ENCODE results near the gene TTC7B. TPM values are rescaled to one million over a fixed set of nuclear protein-coding genes. Genes with fewer than 3 reads are reported as not detected.
"Not testable (repeated sequence)": the region's sequence is repeated elsewhere in the genome, so short reads cannot be mapped to it uniquely, and the experiment has no call there.

The TTC7B gene
- total RNA-seq, 1 donor from 2014 or later, result 20.6 TPM

- Mint-ChIP-seq H3K27ac (no peak overlapping the region), H3K36me3 (no peaks in the 10 kb centered on the region), H3K9me3 (no peaks in the 10 kb centered on the region), H3K4me3 (no peak overlapping the region), H3K27me3 (ENCODE audit: insufficient read depth, low read depth) (peaks cover 5% of the 10 kb centered on the region), H3K4me1 (peaks cover 6% of the 10 kb centered on the region)
- Histone ChIP-seq H3K79me2 (ENCODE audit: low read depth) (no peaks in the 10 kb centered on the region), H3K9ac (no peak overlapping the region), H3K4me1 (no peaks in the 10 kb centered on the region), H3K27me3 (no peaks in the 10 kb centered on the region), H3K9me3 (ENCODE audit: low read depth) (no peaks in the 10 kb centered on the region), H3K4me2 (no peak overlapping the region), H3K27ac (no peak overlapping the region), H3F3A (ENCODE audit: low read depth) (no peaks in the 10 kb centered on the region), H3K4me3 (no peak overlapping the region), H2AFZ (replicated peaks) (no peak overlapping the region), H3K36me3 (no peaks in the 10 kb centered on the region), H4K20me1 (ENCODE audit: low read depth) (no peaks in the 10 kb centered on the region)
- no peak for DNase-seq (ENCODE audit: low spot score)
- no peak for TF ChIP-seq EZH2phosphoT487 (IDR thresholded peaks at IDR 0.05)
- no peak for TF ChIP-seq CTCF (IDR thresholded peaks at IDR 0.05)
- TF ChIP-seq EZH2 (IDR thresholded peaks at IDR 0.05), result no peak
These were observed 23.6 kb upstream of the TTC7B start for GRCh38 chr14:90839889-90840266.

DNA sequence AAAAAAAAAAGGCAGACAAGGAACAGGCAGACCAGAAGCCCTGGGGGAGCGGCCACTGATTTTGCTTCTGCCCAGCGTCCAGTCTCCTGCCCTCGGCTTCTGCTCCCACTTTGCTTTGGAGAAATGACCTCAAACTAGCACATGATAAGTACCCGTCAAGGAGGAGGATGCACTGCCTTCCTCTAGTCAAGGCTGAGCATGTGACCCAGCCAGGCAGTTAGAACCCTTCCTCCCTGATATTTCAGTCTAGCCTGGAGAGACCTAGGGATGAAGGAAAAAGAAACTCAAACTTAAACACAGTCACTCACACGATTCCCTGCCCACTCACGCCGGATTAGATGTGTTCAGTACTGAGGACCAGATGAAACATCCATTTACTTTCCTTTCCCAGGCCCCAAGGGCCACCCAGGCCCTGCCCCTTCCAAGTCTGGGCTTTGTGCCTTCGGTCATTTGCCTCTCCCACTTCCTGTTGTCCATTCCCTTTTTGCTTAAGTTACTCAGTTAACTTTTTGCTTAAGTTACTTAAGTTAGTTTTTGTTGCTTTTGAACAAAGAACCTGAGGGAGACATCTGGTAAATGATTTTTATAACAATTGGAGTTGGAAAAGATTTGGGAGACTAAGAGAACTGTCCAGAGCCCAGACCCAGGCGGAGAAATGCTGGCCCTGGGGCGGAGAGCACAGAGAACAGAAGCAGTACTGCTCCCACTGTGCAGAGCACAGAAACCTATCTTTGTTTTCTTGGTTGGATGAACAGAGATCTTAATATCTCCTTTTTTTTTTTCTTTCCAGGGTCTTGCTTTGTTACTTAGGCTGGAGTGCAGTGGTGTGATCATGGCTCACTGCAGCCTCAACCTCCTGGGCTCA is 23.0 kb upstream of the TTC7B start:
- DNase-seq (ENCODE audit: low spot score), result no peak
- Histone ChIP-seq H3K27ac (no peak overlapping the region), H3K9ac (no peak overlapping the region), H3K4me2 (no peak overlapping the region), H3K79me2 (ENCODE audit: low read depth) (no peaks in the 10 kb centered on the region), H2AFZ (replicated peaks) (peak overlapping the region; percentile 64), H3K36me3 (no peaks in the 10 kb centered on the region), H3K4me3 (no peak overlapping the region), H3K4me1 (no peaks in the 10 kb centered on the region), H3K9me3 (ENCODE audit: low read depth) (no peaks in the 10 kb centered on the region), H4K20me1 (ENCODE audit: low read depth) (no peaks in the 10 kb centered on the region), H3K27me3 (no peaks in the 10 kb centered on the region), H3F3A (ENCODE audit: low read depth) (no peaks in the 10 kb centered on the region)
- Mint-ChIP-seq H3K27ac (peak overlapping the region; percentile 12), H3K36me3 (no peaks in the 10 kb centered on the region), H3K4me3 (no peak overlapping the region), H3K27me3 (ENCODE audit: insufficient read depth, low read depth) (peaks cover 5% of the 10 kb centered on the region), H3K9me3 (no peaks in the 10 kb centered on the region), H3K4me1 (peaks cover 6% of the 10 kb centered on the region)
- TF ChIP-seq EZH2phosphoT487 (IDR thresholded peaks at IDR 0.05) (no peak), CTCF (IDR thresholded peaks at IDR 0.05) (no peak), EZH2 (IDR thresholded peaks at IDR 0.05) (no peak)

DNA sequence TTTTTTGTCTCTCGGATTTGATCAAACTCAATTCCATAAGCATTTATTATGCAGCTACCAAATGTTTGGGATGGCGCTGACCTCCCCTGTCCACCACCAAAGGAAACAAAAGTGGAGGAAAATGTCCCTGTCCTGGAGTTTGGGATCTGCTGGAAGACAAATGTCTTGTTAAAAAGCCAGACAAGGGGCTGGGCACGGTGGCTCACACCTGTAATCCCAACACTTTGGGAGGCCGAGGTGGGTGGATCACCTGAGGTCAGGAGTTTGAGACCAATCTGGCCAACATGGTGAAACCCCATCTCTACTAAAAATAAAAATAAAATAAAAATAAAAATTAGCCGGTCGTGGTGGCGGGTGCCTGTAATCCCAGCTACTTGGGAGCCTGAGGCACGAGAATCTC is 22.3 kb upstream of the TTC7B start:
- H3K79me2 ChIP-seq (ENCODE audit: low read depth); H3K36me3 ChIP-seq: not testable (repeated sequence)

GRCh38 chr14:90837355-90837754 is 21.1 kb upstream of the TTC7B start:
- no peaks in the 10 kb centered on the region for H3K9me3 Mint-ChIP-seq
- no peak for DNase-seq (ENCODE audit: low spot score)
- TF ChIP-seq EZH2 (IDR thresholded peaks at IDR 0.05) (no peak), CTCF (IDR thresholded peaks at IDR 0.05) (no peak), EZH2phosphoT487 (IDR thresholded peaks at IDR 0.05) (no peak)
- no peak overlapping the region for H3K4me3 Mint-ChIP-seq
- Histone ChIP-seq H3K4me3 (no peak overlapping the region), H2AFZ (replicated peaks) (no peak overlapping the region), H3K9me3 (ENCODE audit: low read depth) (no peaks in the 10 kb centered on the region), H3K9ac (no peak overlapping the region), H4K20me1 (ENCODE audit: low read depth) (no peaks in the 10 kb centered on the region), H3K27ac (no peak overlapping the region), H3K79me2 (ENCODE audit: low read depth) (no peaks in the 10 kb centered on the region), H3K4me1 (no peaks in the 10 kb centered on the region), H3K36me3 (no peaks in the 10 kb centered on the region), H3F3A (ENCODE audit: low read depth) (no peaks in the 10 kb centered on the region), H3K4me2 (no peak overlapping the region), H3K27me3 (no peaks in the 10 kb centered on the region)
- no peaks in the 10 kb centered on the region for H3K36me3 Mint-ChIP-seq
- H3K27me3 Mint-ChIP-seq (ENCODE audit: insufficient read depth, low read depth), result peaks cover 5% of the 10 kb centered on the region
- no peak overlapping the region for H3K27ac Mint-ChIP-seq
- H3K4me1 Mint-ChIP-seq, result peaks cover 6% of the 10 kb centered on the region

More for the DNA sequence above, 22.3 kb upstream of the TTC7B start:
- not testable (repeated sequence) for H2AFZ ChIP-seq (replicated peaks); H4K20me1 ChIP-seq (ENCODE audit: low read depth); H3K4me2 ChIP-seq; H3K9ac ChIP-seq; H3K9me3 Mint-ChIP-seq; H3K4me3 ChIP-seq; DNase-seq (ENCODE audit: low spot score); H3K27me3 ChIP-seq; H3K4me1 ChIP-seq; H3K4me3 Mint-ChIP-seq; H3K4me1 Mint-ChIP-seq; H3F3A ChIP-seq (ENCODE audit: low read depth); H3K27ac ChIP-seq; H3K27me3 Mint-ChIP-seq (ENCODE audit: insufficient read depth, low read depth); H3K36me3 Mint-ChIP-seq; H3K9me3 ChIP-seq (ENCODE audit: low read depth); H3K27ac Mint-ChIP-seq

All from neural progenitor cell (in vitro differentiated cells).